ENCODE measurements around the gene ACVR1B. TPM values are rescaled to one million over a fixed set of nuclear protein-coding genes. Genes with fewer than 3 reads are reported as not detected.

The ACVR1B gene
- total and polyA plus RNA-seq, 3 experiments from 2014 or later, result 1.3 to 8.7 (median 7.8) TPM

GRCh38 chr12:52019113-52019770, 67.7 kb downstream of the ACVR1B start:
- H3K4me3 ChIP-seq (ENCODE audit: low read length), result no peak overlapping the region
- CTCF ChIA-PET, result interaction anchor here (0.8 to 17.0 kb wide), 6 partner anchors 9 to 851 kb away, joined by 3 to 580 read pairs (median 108); partner anchors contain the start of genes ATG101, SMIM41 and TAMALIN
- peaks cover 14% of the 10 kb centered on the region for H3K4me1 ChIP-seq (ENCODE audit: insufficient read depth, low read length)
- H3K27ac Mint-ChIP-seq, result no peak overlapping the region
- no peaks in the 10 kb centered on the region for H3K36me3 ChIP-seq (ENCODE audit: insufficient read depth, low read length)
- no peaks in the 10 kb centered on the region for H3K27me3 Mint-ChIP-seq
- H3K4me1 Mint-ChIP-seq, result peaks cover 14 to 27% (median 21%) of the 10 kb centered on the region in 3 donors
- no peaks in the 10 kb centered on the region for H3K9me3 ChIP-seq (ENCODE audit: low read length)
- POLR2A ChIA-PET, result no interaction called here
- no peaks in the 10 kb centered on the region for H3K9me3 Mint-ChIP-seq
- H3K27me3 ChIP-seq (ENCODE audit: insufficient read depth, low read length, poor library complexity, severe bottlenecking), result no peaks in the 10 kb centered on the region
- DNase-seq, result no peak
- no peak overlapping the region for H3K27ac ChIP-seq (ENCODE audit: low read depth, low read length)
- H3K4me3 Mint-ChIP-seq, result no peak overlapping the region
- H3K36me3 Mint-ChIP-seq, result peaks cover 0 to 3% (median 0%) of the 10 kb centered on the region in 3 donors

GRCh38 chr12:52020539-52021336, 69.2 kb downstream of the ACVR1B start:
- Mint-ChIP-seq H3K36me3 (peaks cover 0 to 2% (median 0%) of the 10 kb centered on the region in 3 donors), H3K4me1 (peaks cover 28 to 40% (median 34%) of the 10 kb centered on the region in 3 donors), H3K9me3 (no peaks in the 10 kb centered on the region), H3K4me3 (peak overlapping the region in 4 of 7 donors; percentile 3 to 71 (median 24)), H3K27ac (peak overlapping the region in 6 of 8 donors; percentile 12 to 80 (median 54)), H3K27me3 (no peaks in the 10 kb centered on the region)
- ChIA-PET POLR2A (no interaction called here), CTCF (interaction anchor here (0.8 to 17.0 kb wide), 11 partner anchors 8 to 102 kb away, joined by 3 to 580 read pairs (median 7); partner anchors contain the start of genes ATG101, SMIM41 and TAMALIN)
- Histone ChIP-seq H3K4me3 (ENCODE audit: low read length) (no peak overlapping the region), H3K9me3 (ENCODE audit: low read length) (no peaks in the 10 kb centered on the region), H3K4me1 (ENCODE audit: insufficient read depth, low read length) (peaks cover 27% of the 10 kb centered on the region), H3K27ac (ENCODE audit: low read depth, low read length) (no peak overlapping the region), H3K36me3 (ENCODE audit: insufficient read depth, low read length) (no peaks in the 10 kb centered on the region), H3K27me3 (ENCODE audit: insufficient read depth, low read length, poor library complexity, severe bottlenecking) (no peaks in the 10 kb centered on the region)
- DNase-seq, result peak; percentile 36 to 73 (median 51)

- Mint-ChIP-seq H3K27me3 (no peaks in the 10 kb centered on the region), H3K36me3 (no peaks in the 10 kb centered on the region), H3K4me3 (peak overlapping the region; percentile 73 to 90 (median 82)), H3K27ac (peak overlapping the region in 7 of 8 donors; percentile 17 to 86 (median 83)), H3K9me3 (no peaks in the 10 kb centered on the region), H3K4me1 (peaks cover 31 to 43% (median 41%) of the 10 kb centered on the region in 3 donors)
- ChIA-PET POLR2A (interaction anchor here (1.0 to 2.2 kb wide), 3 partner anchors 15 to 30 kb away, joined by 4 to 10 read pairs (median 5); partner anchors contain the start of genes NR4A1 and TAMALIN), CTCF (interaction anchor here (0.9 to 17.0 kb wide), 17 partner anchors 8 to 130 kb away, joined by 3 to 580 read pairs (median 10); partner anchors contain the start of genes ATG101, NR4A1, SMIM41 and TAMALIN)
- peaks cover 33% of the 10 kb centered on the region for H3K4me1 ChIP-seq (ENCODE audit: insufficient read depth, low read length)
- no peak overlapping the region for H3K27ac ChIP-seq (ENCODE audit: low read depth, low read length)
- H3K9me3 ChIP-seq (ENCODE audit: low read length), result no peaks in the 10 kb centered on the region
- H3K36me3 ChIP-seq (ENCODE audit: insufficient read depth, low read length), result no peaks in the 10 kb centered on the region
- no peak for DNase-seq
- H3K27me3 ChIP-seq (ENCODE audit: insufficient read depth, low read length, poor library complexity, severe bottlenecking), result no peaks in the 10 kb centered on the region
- peak overlapping the region; percentile 61 for H3K4me3 ChIP-seq (ENCODE audit: low read length)
Observed at GRCh38 chr12:52022841-52023181, 71.3 kb downstream of the ACVR1B start.

GRCh38 chr12:52023182-52023975, 71.9 kb downstream of the ACVR1B start:
- H3K27ac ChIP-seq (ENCODE audit: low read depth, low read length), result no peak overlapping the region
- no peaks in the 10 kb centered on the region for H3K9me3 Mint-ChIP-seq
- POLR2A ChIA-PET, result interaction anchor here (1.0 to 2.2 kb wide), 3 partner anchors 16 to 30 kb away, joined by 4 to 10 read pairs (median 5); partner anchors contain the start of genes NR4A1 and TAMALIN
- H3K27ac Mint-ChIP-seq, result peak overlapping the region; percentile 75 to 97 (median 88)
- peak; percentile 84 to 93 (median 88) for DNase-seq
- peak overlapping the region; percentile 75 to 90 (median 86) for H3K4me3 Mint-ChIP-seq
- H3K9me3 ChIP-seq (ENCODE audit: low read length), result no peaks in the 10 kb centered on the region
- no peaks in the 10 kb centered on the region for H3K27me3 Mint-ChIP-seq
- H3K36me3 ChIP-seq (ENCODE audit: insufficient read depth, low read length), result no peaks in the 10 kb centered on the region
- peaks cover 33% of the 10 kb centered on the region for H3K4me1 ChIP-seq (ENCODE audit: insufficient read depth, low read length)
- H3K4me3 ChIP-seq (ENCODE audit: low read length), result peak overlapping the region; percentile 61
- CTCF ChIA-PET, result interaction anchor here (0.6 to 17.0 kb wide), 21 partner anchors 8 to 131 kb away, joined by 3 to 580 read pairs (median 4); partner anchors contain the start of genes ATG101, NR4A1, SMIM41 and TAMALIN
- no peaks in the 10 kb centered on the region for H3K27me3 ChIP-seq (ENCODE audit: insufficient read depth, low read length, poor library complexity, severe bottlenecking)
- peaks cover 31 to 43% (median 41%) of the 10 kb centered on the region in 3 donors for H3K4me1 Mint-ChIP-seq
- H3K36me3 Mint-ChIP-seq, result no peaks in the 10 kb centered on the region

- ChIA-PET CTCF (interaction anchor here (0.7 to 17.0 kb wide), 25 partner anchors 12 to 902 kb away, joined by 3 to 580 read pairs (median 9); partner anchors contain the start of genes ATG101, NR4A1, SMIM41 and TAMALIN), POLR2A (interaction anchor here (0.6 to 2.8 kb wide), 6 partner anchors 16 to 104 kb away, joined by 4 to 20 read pairs (median 5); partner anchors contain the start of genes ATG101, NR4A1 and TAMALIN)
- Histone ChIP-seq H3K36me3 (ENCODE audit: insufficient read depth, low read length) (no peaks in the 10 kb centered on the region), H3K27ac (ENCODE audit: low read depth, low read length) (no peak overlapping the region), H3K9me3 (ENCODE audit: low read length) (no peaks in the 10 kb centered on the region), H3K4me1 (ENCODE audit: insufficient read depth, low read length) (peaks cover 33% of the 10 kb centered on the region), H3K4me3 (ENCODE audit: low read length) (peak overlapping the region; percentile 61), H3K27me3 (ENCODE audit: insufficient read depth, low read length, poor library complexity, severe bottlenecking) (no peaks in the 10 kb centered on the region)
- H3K4me3 Mint-ChIP-seq, result peak overlapping the region; percentile 75 to 90 (median 86)
- no peak for DNase-seq
- peak overlapping the region in 7 of 8 donors; percentile 75 to 97 (median 88) for H3K27ac Mint-ChIP-seq
- H3K36me3 Mint-ChIP-seq, result no peaks in the 10 kb centered on the region
- H3K4me1 Mint-ChIP-seq, result peaks cover 31 to 43% (median 41%) of the 10 kb centered on the region in 3 donors
- H3K9me3 Mint-ChIP-seq, result no peaks in the 10 kb centered on the region
- H3K27me3 Mint-ChIP-seq, result no peaks in the 10 kb centered on the region
Observed at GRCh38 chr12:52023976-52024688, 72.6 kb downstream of the ACVR1B start.

GRCh38 chr12:52024845-52025230, 73.3 kb downstream of the ACVR1B start:
- peak overlapping the region in 5 of 8 donors; percentile 85 to 97 (median 95) for H3K27ac Mint-ChIP-seq
- Histone ChIP-seq H3K36me3 (ENCODE audit: insufficient read depth, low read length) (no peaks in the 10 kb centered on the region), H3K9me3 (ENCODE audit: low read length) (no peaks in the 10 kb centered on the region), H3K27ac (ENCODE audit: low read depth, low read length) (no peak overlapping the region), H3K4me1 (ENCODE audit: insufficient read depth, low read length) (peaks cover 33% of the 10 kb centered on the region), H3K4me3 (ENCODE audit: low read length) (peak overlapping the region; percentile 16), H3K27me3 (ENCODE audit: insufficient read depth, low read length, poor library complexity, severe bottlenecking) (no peaks in the 10 kb centered on the region)
- no peak for DNase-seq
- no peaks in the 10 kb centered on the region for H3K36me3 Mint-ChIP-seq
- H3K9me3 Mint-ChIP-seq, result no peaks in the 10 kb centered on the region
- CTCF ChIA-PET, result interaction anchor here (0.7 to 17.0 kb wide), 30 partner anchors 8 to 901 kb away, joined by 3 to 580 read pairs (median 6); partner anchors contain the start of genes ATG101, NR4A1, SMIM41 and TAMALIN
- H3K4me3 Mint-ChIP-seq, result peak overlapping the region; percentile 75 to 96 (median 86)
- H3K4me1 Mint-ChIP-seq, result peaks cover 31 to 43% (median 41%) of the 10 kb centered on the region in 3 donors
- POLR2A ChIA-PET, result interaction anchor here (0.6 to 2.8 kb wide), 5 partner anchors 18 to 57 kb away, joined by 4 to 20 read pairs (median 7); partner anchors contain the start of genes ATG101, NR4A1 and TAMALIN
- H3K27me3 Mint-ChIP-seq, result no peaks in the 10 kb centered on the region
